Measurements from ENCODE around the gene NUAK1.

Gene NUAK1

DNA sequence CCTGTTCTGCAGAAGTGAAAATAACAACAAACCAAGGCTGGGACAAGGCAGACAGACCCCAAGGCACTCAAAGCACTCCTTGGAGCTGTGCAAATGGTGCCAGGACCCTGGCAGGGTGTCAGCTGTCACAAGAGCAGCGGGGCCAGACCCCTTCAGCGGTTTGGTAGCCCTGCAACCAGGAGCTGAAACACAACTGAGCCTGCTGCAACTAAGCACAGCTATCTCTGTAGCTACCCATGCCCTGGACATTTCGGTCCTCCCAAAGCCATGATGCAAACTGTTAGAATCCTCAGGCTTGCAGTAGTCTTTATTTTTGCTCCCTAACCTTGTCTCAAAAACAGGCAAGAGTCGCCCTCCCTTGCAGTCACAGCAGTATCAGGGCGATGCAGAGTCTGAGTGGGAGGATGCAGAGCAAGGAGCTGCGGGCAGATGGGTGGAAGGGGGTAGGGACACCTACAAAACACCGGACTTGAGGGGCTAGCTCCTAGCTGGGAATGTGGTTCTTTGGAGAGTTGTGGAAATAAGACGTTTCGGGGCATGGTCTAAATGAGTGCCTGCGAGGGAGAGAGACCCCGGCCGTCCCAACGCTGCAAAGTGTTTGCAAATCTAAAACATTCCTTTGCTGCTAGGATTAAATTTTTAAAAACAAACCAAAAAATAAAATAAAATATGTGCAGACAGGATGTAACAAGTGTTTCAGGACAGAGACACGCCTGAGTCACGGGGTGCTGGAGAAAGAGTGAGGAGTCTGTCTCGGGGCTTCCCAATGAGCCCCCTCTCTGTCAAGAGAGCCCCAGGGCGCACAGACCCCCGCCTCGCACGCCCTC is 1.0 kb downstream of the NUAK1 start:
- peaks cover 43% of the 10 kb centered on the region for H3K27me3 ChIP-seq (ENCODE audit: insufficient read depth, poor library complexity, severe bottlenecking)
- TF ChIP-seq, protein P1, sequence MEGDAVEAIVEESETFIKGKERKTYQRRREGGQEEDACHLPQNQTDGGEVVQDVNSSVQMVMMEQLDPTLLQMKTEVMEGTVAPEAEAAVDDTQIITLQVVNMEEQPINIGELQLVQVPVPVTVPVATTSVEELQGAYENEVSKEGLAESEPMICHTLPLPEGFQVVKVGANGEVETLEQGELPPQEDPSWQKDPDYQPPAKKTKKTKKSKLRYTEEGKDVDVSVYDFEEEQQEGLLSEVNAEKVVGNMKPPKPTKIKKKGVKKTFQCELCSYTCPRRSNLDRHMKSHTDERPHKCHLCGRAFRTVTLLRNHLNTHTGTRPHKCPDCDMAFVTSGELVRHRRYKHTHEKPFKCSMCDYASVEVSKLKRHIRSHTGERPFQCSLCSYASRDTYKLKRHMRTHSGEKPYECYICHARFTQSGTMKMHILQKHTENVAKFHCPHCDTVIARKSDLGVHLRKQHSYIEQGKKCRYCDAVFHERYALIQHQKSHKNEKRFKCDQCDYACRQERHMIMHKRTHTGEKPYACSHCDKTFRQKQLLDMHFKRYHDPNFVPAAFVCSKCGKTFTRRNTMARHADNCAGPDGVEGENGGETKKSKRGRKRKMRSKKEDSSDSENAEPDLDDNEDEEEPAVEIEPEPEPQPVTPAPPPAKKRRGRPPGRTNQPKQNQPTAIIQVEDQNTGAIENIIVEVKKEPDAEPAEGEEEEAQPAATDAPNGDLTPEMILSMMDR (IDR thresholded peaks at IDR 0.05; ENCODE audit: insufficient read depth, low read length): no peak
- no peak for TF ChIP-seq SPI1 (IDR thresholded peaks at IDR 0.05; ENCODE audit: borderline replicate concordance, low read depth)
- no peak for TF ChIP-seq GABPA (IDR thresholded peaks at IDR 0.05; ENCODE audit: low read depth)
- no peak for TF ChIP-seq POLR2AphosphoS5 (IDR thresholded peaks at IDR 0.05; ENCODE audit: low read depth)
- TF ChIP-seq, protein P2, sequence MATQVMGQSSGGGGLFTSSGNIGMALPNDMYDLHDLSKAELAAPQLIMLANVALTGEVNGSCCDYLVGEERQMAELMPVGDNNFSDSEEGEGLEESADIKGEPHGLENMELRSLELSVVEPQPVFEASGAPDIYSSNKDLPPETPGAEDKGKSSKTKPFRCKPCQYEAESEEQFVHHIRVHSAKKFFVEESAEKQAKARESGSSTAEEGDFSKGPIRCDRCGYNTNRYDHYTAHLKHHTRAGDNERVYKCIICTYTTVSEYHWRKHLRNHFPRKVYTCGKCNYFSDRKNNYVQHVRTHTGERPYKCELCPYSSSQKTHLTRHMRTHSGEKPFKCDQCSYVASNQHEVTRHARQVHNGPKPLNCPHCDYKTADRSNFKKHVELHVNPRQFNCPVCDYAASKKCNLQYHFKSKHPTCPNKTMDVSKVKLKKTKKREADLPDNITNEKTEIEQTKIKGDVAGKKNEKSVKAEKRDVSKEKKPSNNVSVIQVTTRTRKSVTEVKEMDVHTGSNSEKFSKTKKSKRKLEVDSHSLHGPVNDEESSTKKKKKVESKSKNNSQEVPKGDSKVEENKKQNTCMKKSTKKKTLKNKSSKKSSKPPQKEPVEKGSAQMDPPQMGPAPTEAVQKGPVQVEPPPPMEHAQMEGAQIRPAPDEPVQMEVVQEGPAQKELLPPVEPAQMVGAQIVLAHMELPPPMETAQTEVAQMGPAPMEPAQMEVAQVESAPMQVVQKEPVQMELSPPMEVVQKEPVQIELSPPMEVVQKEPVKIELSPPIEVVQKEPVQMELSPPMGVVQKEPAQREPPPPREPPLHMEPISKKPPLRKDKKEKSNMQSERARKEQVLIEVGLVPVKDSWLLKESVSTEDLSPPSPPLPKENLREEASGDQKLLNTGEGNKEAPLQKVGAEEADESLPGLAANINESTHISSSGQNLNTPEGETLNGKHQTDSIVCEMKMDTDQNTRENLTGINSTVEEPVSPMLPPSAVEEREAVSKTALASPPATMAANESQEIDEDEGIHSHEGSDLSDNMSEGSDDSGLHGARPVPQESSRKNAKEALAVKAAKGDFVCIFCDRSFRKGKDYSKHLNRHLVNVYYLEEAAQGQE (IDR thresholded peaks at IDR 0.05; ENCODE audit: insufficient replicate concordance, low read depth): no peak
- no peak overlapping the region for H3K4me3 ChIP-seq (replicated peaks; ENCODE audit: insufficient read depth, low read length)
- DNase-seq (ENCODE audit: low read depth in 1 of 2, low spot score in 1 of 2): no peak
- no peak overlapping the region for H3K27ac ChIP-seq (replicated peaks)

DNA sequence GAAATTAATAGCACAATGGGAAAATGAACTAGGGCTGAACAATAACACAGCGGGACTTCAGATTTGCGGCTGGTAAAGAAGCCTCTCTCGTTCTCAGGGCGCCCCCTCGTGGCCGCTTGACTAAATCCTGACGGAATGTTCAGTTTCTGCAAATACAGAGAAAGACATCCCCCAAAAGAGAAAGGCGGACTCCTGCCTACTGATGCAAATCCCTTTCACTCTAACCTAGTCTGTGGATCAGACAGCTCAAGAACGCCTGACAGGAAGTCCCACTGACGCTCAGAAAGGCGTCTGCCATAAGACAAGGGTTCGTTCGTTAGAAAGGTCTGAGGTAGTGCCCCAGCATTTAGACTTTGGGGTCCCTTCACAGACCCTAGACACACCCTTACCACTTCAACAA is 2.5 kb downstream of the NUAK1 start:
- no peak for TF ChIP-seq GABPA (IDR thresholded peaks at IDR 0.05; ENCODE audit: low read depth)
- TF ChIP-seq, protein P2 (IDR thresholded peaks at IDR 0.05; ENCODE audit: insufficient replicate concordance, low read depth): no peak
- TF ChIP-seq, protein P1 (IDR thresholded peaks at IDR 0.05; ENCODE audit: insufficient read depth, low read length): peak; percentile 13
- peak in 1 of 2 experiments; percentile 49 for DNase-seq (ENCODE audit: low read depth in 1 of 2, low spot score in 1 of 2)
- H3K27me3 ChIP-seq (ENCODE audit: insufficient read depth, poor library complexity, severe bottlenecking): peaks cover 39% of the 10 kb centered on the region
- no peak overlapping the region for H3K4me3 ChIP-seq (replicated peaks; ENCODE audit: insufficient read depth, low read length)
- H3K27ac ChIP-seq (replicated peaks): no peak overlapping the region

DNA sequence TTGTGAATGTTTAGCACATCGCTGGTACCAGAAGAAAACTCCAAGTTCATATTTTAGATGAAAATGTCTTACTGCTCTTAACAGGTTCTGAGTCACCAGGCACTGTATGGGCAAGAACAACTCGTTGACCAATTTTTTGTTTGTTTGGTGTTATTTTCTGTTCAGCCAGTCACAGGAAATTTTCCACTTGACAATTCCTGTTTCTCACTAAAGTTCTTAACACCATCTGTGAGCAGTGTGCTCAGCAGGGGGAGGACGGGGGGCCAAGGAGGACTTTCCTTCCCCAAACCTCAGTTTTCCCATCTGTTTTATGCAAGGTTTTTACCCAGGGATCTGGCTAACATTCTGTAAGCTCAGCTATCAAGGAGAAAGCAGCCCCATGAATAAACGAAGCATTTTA is 3.0 kb downstream of the NUAK1 start:
- TF ChIP-seq, protein P1 (IDR thresholded peaks at IDR 0.05; ENCODE audit: insufficient read depth, low read length): no peak
- TF ChIP-seq, protein P2 (IDR thresholded peaks at IDR 0.05; ENCODE audit: insufficient replicate concordance, low read depth): no peak
- TF ChIP-seq GABPA (IDR thresholded peaks at IDR 0.05; ENCODE audit: low read depth): no peak
- TF ChIP-seq SPI1 (IDR thresholded peaks at IDR 0.05; ENCODE audit: borderline replicate concordance, low read depth): no peak
- TF ChIP-seq POLR2AphosphoS5 (IDR thresholded peaks at IDR 0.05; ENCODE audit: low read depth): no peak
- H3K4me3 ChIP-seq (replicated peaks; ENCODE audit: insufficient read depth, low read length): no peak overlapping the region
- H3K27ac ChIP-seq (replicated peaks): no peak overlapping the region
- DNase-seq (ENCODE audit: low read depth in 1 of 2, low spot score in 1 of 2): no peak
- peaks cover 39% of the 10 kb centered on the region for H3K27me3 ChIP-seq (ENCODE audit: insufficient read depth, poor library complexity, severe bottlenecking)
